Epithelial cell of esophagus (primary cell): ENCODE results near the gene FBXW11.

Experiments
- DNase-seq: peaks from one replicate; pipeline ENCODE4 v3.0.0; 2010; ENCODE audit warnings: low read depth
- H3K4me3 ChIP-seq: 2 replicates; pipeline ENCODE4 v1.5.1; 2011; ENCODE audit warnings: mild to moderate bottlenecking, low read length, control low read depth
- TF ChIP-seq, protein P1 (sequence below): IDR thresholded peaks from 2 replicates; pipeline ENCODE4 v1.5.1; 2011; ENCODE audit warnings: low read depth, mild to moderate bottlenecking, low read length, control low read depth, inconsistent platforms; ENCODE audit not compliant: insufficient read depth; ENCODE audit errors: missing control alignments

Gene FBXW11

DNA sequence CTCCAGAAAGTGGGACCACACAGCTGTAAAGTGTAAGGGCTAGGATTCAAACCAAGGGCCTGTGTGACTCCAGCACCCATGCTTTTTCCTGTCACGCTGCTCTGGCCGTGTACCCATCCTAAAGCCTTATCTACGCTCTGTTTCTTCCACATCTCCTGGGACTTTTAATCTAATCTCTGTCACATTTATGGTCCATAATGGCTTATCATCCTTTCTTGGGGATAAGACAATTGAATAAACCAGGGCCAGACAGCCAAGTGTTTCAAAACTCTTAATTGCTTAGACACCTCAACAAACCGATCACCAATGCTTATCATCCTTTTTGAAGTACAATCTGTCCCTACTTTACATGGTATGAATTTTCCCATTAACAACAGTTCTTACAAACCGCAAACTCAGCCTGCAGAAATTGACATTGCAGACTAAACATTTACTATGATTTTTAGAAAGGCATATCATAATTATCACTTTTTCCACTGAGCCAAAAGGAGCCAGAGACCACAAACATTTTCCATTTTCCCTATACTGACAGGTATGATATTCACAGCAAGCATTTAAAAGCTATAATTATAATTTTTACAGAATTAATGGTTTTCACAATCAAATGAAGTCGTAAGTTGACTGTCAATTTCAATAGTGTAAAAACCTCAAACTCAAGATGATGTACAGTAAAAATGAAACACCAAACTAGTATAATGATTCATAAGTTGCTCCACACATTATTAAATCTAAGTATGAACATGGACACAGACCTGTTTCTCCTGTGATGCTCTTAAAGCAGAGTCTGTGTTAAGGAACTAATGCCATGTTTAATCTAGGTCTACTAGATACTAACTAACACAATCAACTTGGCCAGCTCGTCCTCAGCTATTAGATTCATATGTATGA, 99.5 kb downstream of the FBXW11 start:
- no peak for DNase-seq
- TF ChIP-seq, protein P1, sequence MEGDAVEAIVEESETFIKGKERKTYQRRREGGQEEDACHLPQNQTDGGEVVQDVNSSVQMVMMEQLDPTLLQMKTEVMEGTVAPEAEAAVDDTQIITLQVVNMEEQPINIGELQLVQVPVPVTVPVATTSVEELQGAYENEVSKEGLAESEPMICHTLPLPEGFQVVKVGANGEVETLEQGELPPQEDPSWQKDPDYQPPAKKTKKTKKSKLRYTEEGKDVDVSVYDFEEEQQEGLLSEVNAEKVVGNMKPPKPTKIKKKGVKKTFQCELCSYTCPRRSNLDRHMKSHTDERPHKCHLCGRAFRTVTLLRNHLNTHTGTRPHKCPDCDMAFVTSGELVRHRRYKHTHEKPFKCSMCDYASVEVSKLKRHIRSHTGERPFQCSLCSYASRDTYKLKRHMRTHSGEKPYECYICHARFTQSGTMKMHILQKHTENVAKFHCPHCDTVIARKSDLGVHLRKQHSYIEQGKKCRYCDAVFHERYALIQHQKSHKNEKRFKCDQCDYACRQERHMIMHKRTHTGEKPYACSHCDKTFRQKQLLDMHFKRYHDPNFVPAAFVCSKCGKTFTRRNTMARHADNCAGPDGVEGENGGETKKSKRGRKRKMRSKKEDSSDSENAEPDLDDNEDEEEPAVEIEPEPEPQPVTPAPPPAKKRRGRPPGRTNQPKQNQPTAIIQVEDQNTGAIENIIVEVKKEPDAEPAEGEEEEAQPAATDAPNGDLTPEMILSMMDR = no peak
- H3K4me3 ChIP-seq = no peak overlapping the region

DNA sequence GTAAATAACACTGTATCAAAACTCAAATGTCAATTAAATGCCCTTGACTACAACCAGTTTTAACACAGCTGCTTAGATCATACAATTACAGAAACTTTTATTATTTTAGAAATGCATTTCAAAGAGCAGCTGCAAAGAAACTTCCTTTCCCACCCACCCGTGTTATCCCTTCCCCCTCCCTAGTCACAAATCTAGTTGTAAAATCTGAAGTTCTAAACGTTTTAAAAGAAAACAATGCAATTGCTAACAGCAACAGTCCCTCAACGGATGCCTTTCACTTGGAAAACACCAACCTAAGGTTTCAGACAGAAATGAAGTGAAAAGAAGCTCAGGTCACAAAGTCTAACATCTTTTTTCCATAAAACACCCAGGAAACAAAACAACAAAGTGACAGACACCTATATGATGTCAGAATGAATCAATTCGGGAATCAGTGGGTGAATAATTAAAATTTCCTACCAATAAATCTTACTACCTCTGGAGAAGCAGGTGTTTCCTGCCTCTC, 100.3 kb downstream of the FBXW11 start:
- TF ChIP-seq, protein P1 = no peak
- no peak for DNase-seq
- no peak overlapping the region for H3K4me3 ChIP-seq

DNA sequence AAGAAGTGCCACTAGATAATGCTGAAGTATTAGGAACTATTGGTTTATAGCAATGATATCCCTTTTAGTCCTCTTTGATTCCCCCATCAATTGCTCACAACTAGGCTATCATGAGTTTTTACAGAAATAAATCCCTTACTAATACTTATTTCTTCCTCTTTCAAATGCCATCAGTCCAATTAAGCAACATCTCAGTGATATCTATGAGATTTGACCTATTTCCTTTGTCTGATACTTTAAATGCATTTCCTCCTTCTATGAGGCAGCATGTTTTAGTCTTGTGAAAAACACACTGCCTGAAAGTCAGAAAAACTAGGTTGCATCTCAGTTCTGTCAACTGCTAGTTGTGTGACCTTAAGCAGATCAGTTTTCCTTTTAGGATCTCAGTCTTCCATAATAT, 101.6 kb downstream of the FBXW11 start:
- TF ChIP-seq, protein P1 = no peak
- no peak for DNase-seq

GRCh38 chr5:171901764-171902163, 104.7 kb downstream of the FBXW11 start:
- TF ChIP-seq, protein P1 = no peak
- DNase-seq = no peak
- H3K4me3 ChIP-seq = no peak overlapping the region

More for the DNA sequence above, 101.6 kb downstream of the FBXW11 start:
- H3K4me3 ChIP-seq = no peak overlapping the region

GRCh38 chr5:171899792-171900191, 106.6 kb downstream of the FBXW11 start:
- DNase-seq = no peak
- TF ChIP-seq, protein P1 = no peak
- H3K4me3 ChIP-seq = no peak overlapping the region

- no peak overlapping the region for H3K4me3 ChIP-seq
- no peak for DNase-seq
Observed at GRCh38 chr5:171898879-171899278, 107.6 kb downstream of the FBXW11 start.

More at GRCh38 chr5:171898879-171899278, 107.6 kb downstream of the FBXW11 start:
- TF ChIP-seq, protein P1 = no peak
